Measurements from ENCODE around the gene MPST.
"Not testable (repeated sequence)": the region's sequence is repeated elsewhere in the genome, so short reads cannot be mapped to it uniquely, and the experiment has no call there.

Gene MPST

GRCh38 chr22:37068859-37069258 is 49.3 kb downstream of the MPST start:
- DNase-seq: no peak
- peaks cover 6% of the 10 kb centered on the region for H3K27me3 ChIP-seq (replicated peaks; ENCODE audit: control insufficient read depth, insufficient read depth, low read length, poor library complexity, severe bottlenecking)
- no peaks in the 10 kb centered on the region for H3K36me3 ChIP-seq (ENCODE audit: control insufficient read depth, insufficient read depth, low read length)
- H3K4me3 ChIP-seq (ENCODE audit: insufficient read depth, low read depth, low read length, poor library complexity, severe bottlenecking): no peak overlapping the region
- H3K27ac ChIP-seq (ENCODE audit: insufficient read depth, low read length, poor library complexity, severe bottlenecking): no peak overlapping the region
- H3K9me3 ChIP-seq (ENCODE audit: control insufficient read depth, low read length): no peaks in the 10 kb centered on the region
- no peaks in the 10 kb centered on the region for H3K4me1 ChIP-seq (ENCODE audit: control insufficient read depth, insufficient read depth, low read length, poor library complexity, severe bottlenecking)

GRCh38 chr22:37069319-37069718 is 49.8 kb downstream of the MPST start:
- no peak overlapping the region for H3K4me3 ChIP-seq (ENCODE audit: insufficient read depth, low read depth, low read length, poor library complexity, severe bottlenecking)
- H3K27ac ChIP-seq (ENCODE audit: insufficient read depth, low read length, poor library complexity, severe bottlenecking): no peak overlapping the region
- H3K4me1 ChIP-seq (ENCODE audit: control insufficient read depth, insufficient read depth, low read length, poor library complexity, severe bottlenecking): no peaks in the 10 kb centered on the region
- H3K9me3 ChIP-seq (ENCODE audit: control insufficient read depth, low read length): no peaks in the 10 kb centered on the region
- H3K36me3 ChIP-seq (ENCODE audit: control insufficient read depth, insufficient read depth, low read length): no peaks in the 10 kb centered on the region
- DNase-seq: no peak
- peaks cover 6% of the 10 kb centered on the region for H3K27me3 ChIP-seq (replicated peaks; ENCODE audit: control insufficient read depth, insufficient read depth, low read length, poor library complexity, severe bottlenecking)

DNA sequence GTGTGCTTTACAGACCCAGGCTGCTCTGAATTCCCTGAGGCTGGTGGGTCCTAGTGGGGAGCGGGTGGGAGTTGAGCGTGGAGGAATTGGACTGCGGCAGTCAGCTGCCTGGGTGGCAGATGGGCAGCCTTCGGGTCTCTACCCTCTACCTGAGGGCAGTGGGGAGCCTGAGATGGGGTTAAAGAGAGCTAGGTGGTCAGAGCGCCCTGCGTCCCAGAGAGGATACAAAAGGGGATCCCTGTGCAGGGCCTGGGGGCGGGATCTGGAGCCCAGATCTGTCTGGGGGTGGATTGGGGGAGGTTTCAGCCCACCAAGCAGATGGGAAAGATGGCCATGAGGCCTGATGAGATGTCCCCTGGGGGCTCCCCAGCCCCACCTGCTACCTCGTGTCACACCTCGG is 50.2 kb downstream of the MPST start:
- Histone ChIP-seq H3K27ac (ENCODE audit: insufficient read depth, low read length, poor library complexity, severe bottlenecking) (no peak overlapping the region), H3K27me3 (replicated peaks; ENCODE audit: control insufficient read depth, insufficient read depth, low read length, poor library complexity, severe bottlenecking) (peaks cover 6% of the 10 kb centered on the region), H3K9me3 (ENCODE audit: control insufficient read depth, low read length) (no peaks in the 10 kb centered on the region), H3K36me3 (ENCODE audit: control insufficient read depth, insufficient read depth, low read length) (no peaks in the 10 kb centered on the region), H3K4me3 (ENCODE audit: insufficient read depth, low read depth, low read length, poor library complexity, severe bottlenecking) (no peak overlapping the region), H3K4me1 (ENCODE audit: control insufficient read depth, insufficient read depth, low read length, poor library complexity, severe bottlenecking) (no peaks in the 10 kb centered on the region)
- no peak for DNase-seq

DNA sequence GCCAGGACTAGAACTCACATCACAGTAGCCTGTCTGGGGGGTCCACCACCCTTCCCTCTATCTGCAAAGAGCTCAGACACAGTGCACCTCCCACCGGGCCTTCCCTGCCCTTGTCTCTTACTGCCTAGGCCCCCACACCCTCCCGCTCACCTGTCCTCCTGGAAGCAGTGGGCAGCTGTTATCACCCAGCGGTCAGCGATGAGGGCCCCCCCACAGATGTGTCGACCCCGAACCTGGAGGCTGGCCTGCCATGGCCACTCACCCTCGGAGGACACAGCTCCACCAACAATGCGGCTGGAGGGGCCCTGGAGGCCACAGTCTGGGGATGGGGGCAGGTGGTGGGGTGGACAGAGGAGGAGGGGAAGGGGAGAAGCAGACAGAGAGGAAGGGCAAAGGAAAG is 50.8 kb downstream of the MPST start:
- Histone ChIP-seq H3K9me3 (ENCODE audit: control insufficient read depth, low read length) (no peaks in the 10 kb centered on the region), H3K36me3 (ENCODE audit: control insufficient read depth, insufficient read depth, low read length) (no peaks in the 10 kb centered on the region), H3K27me3 (replicated peaks; ENCODE audit: control insufficient read depth, insufficient read depth, low read length, poor library complexity, severe bottlenecking) (peaks cover 6% of the 10 kb centered on the region), H3K27ac (ENCODE audit: insufficient read depth, low read length, poor library complexity, severe bottlenecking) (no peak overlapping the region), H3K4me3 (ENCODE audit: insufficient read depth, low read depth, low read length, poor library complexity, severe bottlenecking) (no peak overlapping the region), H3K4me1 (ENCODE audit: control insufficient read depth, insufficient read depth, low read length, poor library complexity, severe bottlenecking) (no peaks in the 10 kb centered on the region)
- DNase-seq: no peak

DNA sequence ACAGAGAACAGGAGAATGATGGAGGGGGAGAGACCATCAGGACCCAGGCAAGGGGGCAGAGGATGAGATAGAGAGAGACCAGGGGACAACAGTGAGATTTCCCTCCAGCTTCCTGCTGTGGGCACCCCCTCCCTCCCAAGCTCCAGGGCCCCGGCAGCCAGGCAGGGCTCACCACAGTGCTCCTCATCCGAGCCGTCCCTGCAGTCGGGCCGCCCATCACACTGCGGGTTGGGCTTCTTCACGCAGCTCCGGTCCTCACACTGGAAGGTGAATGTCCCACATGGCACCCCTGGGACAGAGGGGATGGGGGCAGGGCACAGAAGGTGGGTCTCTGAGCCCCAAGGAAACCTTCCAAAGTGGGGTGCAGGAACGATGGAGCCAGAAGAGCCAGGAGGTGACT is 51.2 kb downstream of the MPST start:
- no peak overlapping the region for H3K27ac ChIP-seq (ENCODE audit: insufficient read depth, low read length, poor library complexity, severe bottlenecking)
- H3K4me3 ChIP-seq (ENCODE audit: insufficient read depth, low read depth, low read length, poor library complexity, severe bottlenecking): no peak overlapping the region
- no peaks in the 10 kb centered on the region for H3K9me3 ChIP-seq (ENCODE audit: control insufficient read depth, low read length)
- H3K27me3 ChIP-seq (replicated peaks; ENCODE audit: control insufficient read depth, insufficient read depth, low read length, poor library complexity, severe bottlenecking): peaks cover 6% of the 10 kb centered on the region
- no peaks in the 10 kb centered on the region for H3K36me3 ChIP-seq (ENCODE audit: control insufficient read depth, insufficient read depth, low read length)
- H3K4me1 ChIP-seq (ENCODE audit: control insufficient read depth, insufficient read depth, low read length, poor library complexity, severe bottlenecking): no peaks in the 10 kb centered on the region
- no peak for DNase-seq

- not testable (repeated sequence) for H3K4me1 ChIP-seq (ENCODE audit: control insufficient read depth, insufficient read depth, low read length, poor library complexity, severe bottlenecking); DNase-seq; H3K36me3 ChIP-seq (ENCODE audit: control insufficient read depth, insufficient read depth, low read length); H3K27ac ChIP-seq (ENCODE audit: insufficient read depth, low read length, poor library complexity, severe bottlenecking); H3K4me3 ChIP-seq (ENCODE audit: insufficient read depth, low read depth, low read length, poor library complexity, severe bottlenecking); H3K9me3 ChIP-seq (ENCODE audit: control insufficient read depth, low read length); H3K27me3 ChIP-seq (replicated peaks; ENCODE audit: control insufficient read depth, insufficient read depth, low read length, poor library complexity, severe bottlenecking)
These were observed 52.5 kb downstream of the MPST start for GRCh38 chr22:37071850-37072592.

GRCh38 chr22:37072673-37073072 is 53.1 kb downstream of the MPST start:
- Histone ChIP-seq H3K4me3 (ENCODE audit: insufficient read depth, low read depth, low read length, poor library complexity, severe bottlenecking) (no peak overlapping the region), H3K4me1 (ENCODE audit: control insufficient read depth, insufficient read depth, low read length, poor library complexity, severe bottlenecking) (peaks cover 1% of the 10 kb centered on the region), H3K36me3 (ENCODE audit: control insufficient read depth, insufficient read depth, low read length) (no peaks in the 10 kb centered on the region), H3K9me3 (ENCODE audit: control insufficient read depth, low read length) (no peaks in the 10 kb centered on the region), H3K27me3 (replicated peaks; ENCODE audit: control insufficient read depth, insufficient read depth, low read length, poor library complexity, severe bottlenecking) (peaks cover 6% of the 10 kb centered on the region), H3K27ac (ENCODE audit: insufficient read depth, low read length, poor library complexity, severe bottlenecking) (no peak overlapping the region)
- DNase-seq: no peak

- no peaks in the 10 kb centered on the region for H3K36me3 ChIP-seq (ENCODE audit: control insufficient read depth, insufficient read depth, low read length)
- peaks cover 20% of the 10 kb centered on the region for H3K4me1 ChIP-seq (ENCODE audit: control insufficient read depth, insufficient read depth, low read length, poor library complexity, severe bottlenecking)
- H3K27ac ChIP-seq (ENCODE audit: insufficient read depth, low read length, poor library complexity, severe bottlenecking): no peak overlapping the region
- no peak overlapping the region for H3K4me3 ChIP-seq (ENCODE audit: insufficient read depth, low read depth, low read length, poor library complexity, severe bottlenecking)
- no peaks in the 10 kb centered on the region for H3K9me3 ChIP-seq (ENCODE audit: control insufficient read depth, low read length)
- no peak for DNase-seq
- H3K27me3 ChIP-seq (replicated peaks; ENCODE audit: control insufficient read depth, insufficient read depth, low read length, poor library complexity, severe bottlenecking): peaks cover 2% of the 10 kb centered on the region
These were observed 55.0 kb downstream of the MPST start for GRCh38 chr22:37074537-37074936.

DNA sequence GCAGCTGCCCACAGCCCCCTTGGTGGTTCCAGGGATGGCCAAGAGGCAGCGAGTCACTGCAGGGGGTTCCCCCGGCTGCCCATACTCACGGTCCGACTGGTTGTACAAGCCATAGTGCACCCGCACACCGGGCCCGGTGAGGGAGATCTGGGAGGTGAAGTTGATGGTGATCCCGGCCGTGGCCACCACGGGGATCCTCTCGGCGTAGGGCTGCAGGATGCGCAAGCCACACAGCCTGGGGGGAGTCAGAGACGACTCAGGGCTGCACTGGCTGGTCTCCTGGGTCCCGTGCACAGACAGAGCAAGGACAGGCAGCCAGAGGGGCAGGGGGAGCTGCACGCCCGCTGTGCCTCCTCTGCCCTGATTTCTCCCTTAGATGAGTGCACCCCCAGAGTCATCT is 55.5 kb downstream of the MPST start:
- peaks cover 2% of the 10 kb centered on the region for H3K27me3 ChIP-seq (replicated peaks; ENCODE audit: control insufficient read depth, insufficient read depth, low read length, poor library complexity, severe bottlenecking)
- H3K9me3 ChIP-seq (ENCODE audit: control insufficient read depth, low read length): no peaks in the 10 kb centered on the region
- no peak overlapping the region for H3K27ac ChIP-seq (ENCODE audit: insufficient read depth, low read length, poor library complexity, severe bottlenecking)
- no peak for DNase-seq
- H3K4me3 ChIP-seq (ENCODE audit: insufficient read depth, low read depth, low read length, poor library complexity, severe bottlenecking): no peak overlapping the region
- peaks cover 25% of the 10 kb centered on the region for H3K4me1 ChIP-seq (ENCODE audit: control insufficient read depth, insufficient read depth, low read length, poor library complexity, severe bottlenecking)
- no peaks in the 10 kb centered on the region for H3K36me3 ChIP-seq (ENCODE audit: control insufficient read depth, insufficient read depth, low read length)

DNA sequence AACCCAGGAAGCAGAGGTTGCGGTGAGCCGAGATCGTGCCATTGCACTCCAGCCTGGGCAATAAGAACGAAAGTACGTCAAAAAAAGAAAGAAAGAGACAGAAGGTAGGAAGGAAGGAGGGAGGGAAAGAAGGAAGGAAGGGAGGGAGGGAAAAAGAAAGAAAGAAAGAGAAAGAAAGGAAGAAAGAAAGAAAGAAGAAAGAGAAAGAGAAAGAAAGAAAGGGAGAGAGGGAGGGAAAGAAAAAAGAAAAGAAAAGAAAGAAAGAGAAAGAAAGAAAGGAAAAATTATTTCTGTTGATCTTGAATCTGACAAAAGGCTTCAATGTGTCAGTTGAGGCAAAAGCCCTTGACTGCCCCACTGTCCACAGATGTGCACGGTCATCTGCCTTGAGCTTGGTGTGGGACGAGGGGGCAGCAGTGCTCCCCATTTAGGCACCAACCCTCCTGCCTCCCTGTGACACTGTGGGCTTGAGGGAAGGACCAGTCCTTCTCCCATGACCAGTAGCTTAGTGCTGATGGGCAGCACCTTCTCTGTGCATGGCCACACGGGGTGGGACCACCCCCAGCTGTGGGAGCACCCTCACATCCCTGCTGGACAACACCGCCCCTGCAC is 56.4 kb downstream of the MPST start:
- Histone ChIP-seq H3K4me3 (ENCODE audit: insufficient read depth, low read depth, low read length, poor library complexity, severe bottlenecking) (no peak overlapping the region), H3K4me1 (ENCODE audit: control insufficient read depth, insufficient read depth, low read length, poor library complexity, severe bottlenecking) (peaks cover 33% of the 10 kb centered on the region), H3K9me3 (ENCODE audit: control insufficient read depth, low read length) (no peaks in the 10 kb centered on the region), H3K27me3 (replicated peaks; ENCODE audit: control insufficient read depth, insufficient read depth, low read length, poor library complexity, severe bottlenecking) (peaks cover 1% of the 10 kb centered on the region), H3K27ac (ENCODE audit: insufficient read depth, low read length, poor library complexity, severe bottlenecking) (no peak overlapping the region), H3K36me3 (ENCODE audit: control insufficient read depth, insufficient read depth, low read length) (no peaks in the 10 kb centered on the region)
- no peak for DNase-seq

All from effector memory CD4-positive, alpha-beta T cell (primary cell).